HEK293T (cell line): ENCODE results near the gene GRIN3B.

Source experiments
- CTCF ChIA-PET: fragments of 350-600 bp; formaldehyde crosslinking; extraction: SDS; loops from one replicate; lab custom pipeline; 2021; ENCODE audit warnings: antibody characterized with exemption, inconsistent platforms; lab: Yijun Ruan, JAX
- POLR2A ChIA-PET: fragments of 350-600 bp; formaldehyde crosslinking; extraction: SDS; loops from one replicate; lab custom pipeline; 2020; ENCODE audit warnings: antibody characterized with exemption, inconsistent platforms; lab: Yijun Ruan, JAX
- DNase-seq: peaks from one replicate; pipeline ENCODE4 v3.0.0; 2012; ENCODE audit warnings: mixed read lengths; ENCODE audit errors: extremely low spot score
- ARNT ChIP-seq: fragments of 450-650 bp; IDR thresholded peaks from 2 replicates; pipeline ENCODE4 v1.6.1; 2017; ENCODE audit warnings: mild to moderate bottlenecking
- BHLHE40 ChIP-seq: fragments of 450-650 bp; IDR thresholded peaks from 2 replicates; pipeline ENCODE4 v1.6.1; 2016; ENCODE audit warnings: mild to moderate bottlenecking, moderate library complexity, borderline replicate concordance
- CTBP1 ChIP-seq: fragments of 450-650 bp; IDR thresholded peaks from 2 replicates; pipeline ENCODE4 v1.6.1; 2016; ENCODE audit warnings: borderline replicate concordance
- ELF4 ChIP-seq: fragments of 450-650 bp; IDR thresholded peaks from 2 replicates; pipeline ENCODE4 v1.6.1; 2017; ENCODE audit warnings: antibody characterized with exemption
- FOXA1 ChIP-seq: fragments of 450-650 bp; IDR thresholded peaks from 2 replicates; pipeline ENCODE4 v1.6.1; 2016; ENCODE audit warnings: mild to moderate bottlenecking
- FOXK2 ChIP-seq: fragments of 450-650 bp; IDR thresholded peaks from 2 replicates; pipeline ENCODE4 v1.6.1; 2016; ENCODE audit warnings: mild to moderate bottlenecking
- FOXM1 ChIP-seq: fragments of 450-650 bp; IDR thresholded peaks from 2 replicates; pipeline ENCODE4 v1.6.1; 2017; ENCODE audit warnings: mild to moderate bottlenecking, borderline replicate concordance
- HDGF ChIP-seq: fragments of 450-650 bp; IDR thresholded peaks from 2 replicates; pipeline ENCODE4 v1.6.1; 2017; ENCODE audit warnings: antibody characterized with exemption, borderline replicate concordance
- L3MBTL2 ChIP-seq: fragments of 450-650 bp; conservative IDR thresholded peaks from 2 replicates; pipeline ENCODE4 v1.6.1; 2016; ENCODE audit warnings: mild to moderate bottlenecking
- LEF1 ChIP-seq: fragments of 450-650 bp; IDR thresholded peaks from 2 replicates; pipeline ENCODE4 v1.6.1; 2017; ENCODE audit warnings: mild to moderate bottlenecking, borderline replicate concordance
- NFRKB ChIP-seq: fragments of 450-650 bp; IDR thresholded peaks from 2 replicates; pipeline ENCODE4 v1.6.1; 2016; ENCODE audit warnings: mild to moderate bottlenecking, moderate library complexity
- SP1 ChIP-seq: fragments of 450-650 bp; IDR thresholded peaks from 2 replicates; pipeline ENCODE4 v1.6.1; 2017
- SUZ12 ChIP-seq: fragments of 450-650 bp; IDR thresholded peaks from 2 replicates; pipeline ENCODE4 v1.6.1; 2016; ENCODE audit warnings: mild to moderate bottlenecking
- TARDBP ChIP-seq: fragments of 450-650 bp; IDR thresholded peaks from 2 replicates; pipeline ENCODE4 v1.6.1; 2016
- ZNF384 ChIP-seq: fragments of 450-650 bp; IDR thresholded peaks from 2 replicates; pipeline ENCODE4 v1.6.1; 2016
- TF ChIP-seq, protein P1 (sequence below): fragments of 450-650 bp; IDR thresholded peaks from 2 replicates; pipeline ENCODE4 v1.6.1; 2016

Gene GRIN3B

DNA sequence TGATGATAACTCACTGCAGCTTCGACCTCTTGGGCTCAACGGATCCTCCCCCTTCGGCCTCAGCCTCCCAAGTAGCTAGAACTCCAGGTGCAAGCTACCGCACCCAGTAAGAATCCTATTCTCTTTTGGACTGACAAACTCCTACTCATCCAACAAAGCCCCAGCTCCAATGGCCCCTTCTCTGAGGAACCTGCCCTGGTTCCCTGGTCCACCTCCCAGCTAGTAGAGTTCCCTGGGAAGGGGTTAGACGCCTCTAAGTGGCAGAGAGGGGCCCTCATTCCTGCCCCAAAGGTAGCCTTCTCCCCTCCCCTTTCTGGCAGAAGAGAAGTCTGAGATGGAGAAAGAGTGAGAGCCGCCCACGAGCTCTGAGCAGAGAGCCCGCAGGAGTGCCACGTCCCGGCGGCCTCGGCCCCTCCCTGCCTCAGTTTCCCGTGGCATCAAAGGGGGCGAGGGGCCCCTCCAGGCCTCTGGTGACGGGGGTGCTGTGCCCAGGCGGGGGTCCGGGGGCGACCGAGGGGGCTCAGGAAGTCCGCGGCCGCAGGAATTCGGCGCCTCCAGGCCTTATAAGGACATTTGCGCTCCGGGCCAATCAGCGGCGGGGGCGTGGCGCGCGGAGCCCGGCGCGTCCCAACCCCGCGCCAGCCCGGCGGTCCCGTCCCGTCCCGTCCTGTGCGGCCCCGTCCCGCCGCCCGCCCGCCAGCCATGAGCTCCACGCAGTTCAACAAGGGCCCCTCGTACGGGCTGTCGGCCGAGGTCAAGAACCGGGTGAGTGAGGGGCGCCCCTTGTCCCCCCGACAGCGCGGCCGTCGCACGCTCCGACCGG lies 26.0 kb downstream of the GRIN3B start, which contains the start of gene CNN2:
Gene CNN2, plus strand, starts transcription at position 649 of the 823 bp plus-strand sequence. Its CDS starts 54 bp downstream, at position 703.
- ChIA-PET CTCF (interaction anchor here (0.8 kb wide), 1 partner anchor 26 kb away, joined by 5 read pairs; the partner anchor contains the start of gene GRIN3B), POLR2A (interaction anchor here (0.7 to 3.7 kb wide), 9 partner anchors 10 to 243 kb away, joined by 3 to 29 read pairs (median 3); partner anchors contain the start of genes ABCA7, CIRBP and WDR18)
- DNase-seq, result peak; percentile 75
- TF ChIP-seq HDGF, result no peak
- no peak for TF ChIP-seq SUZ12
- no peak for TF ChIP-seq FOXK2
- TF ChIP-seq SP1, result no peak
- 0 out of 2 replicates have a peak, but pooled peaks have one; percentile 40 for TF ChIP-seq L3MBTL2
- TF ChIP-seq, protein P1, sequence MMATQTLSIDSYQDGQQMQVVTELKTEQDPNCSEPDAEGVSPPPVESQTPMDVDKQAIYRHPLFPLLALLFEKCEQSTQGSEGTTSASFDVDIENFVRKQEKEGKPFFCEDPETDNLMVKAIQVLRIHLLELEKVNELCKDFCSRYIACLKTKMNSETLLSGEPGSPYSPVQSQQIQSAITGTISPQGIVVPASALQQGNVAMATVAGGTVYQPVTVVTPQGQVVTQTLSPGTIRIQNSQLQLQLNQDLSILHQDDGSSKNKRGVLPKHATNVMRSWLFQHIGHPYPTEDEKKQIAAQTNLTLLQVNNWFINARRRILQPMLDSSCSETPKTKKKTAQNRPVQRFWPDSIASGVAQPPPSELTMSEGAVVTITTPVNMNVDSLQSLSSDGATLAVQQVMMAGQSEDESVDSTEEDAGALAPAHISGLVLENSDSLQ, result no peak
- 0 out of 2 replicates have a peak, but pooled peaks have one; percentile 47 for TF ChIP-seq LEF1

- ChIA-PET CTCF (no interaction called here), POLR2A (interaction anchor here (0.7 to 3.7 kb wide), 7 partner anchors 11 to 242 kb away, joined by 3 to 29 read pairs (median 3); partner anchors contain the start of genes ABCA7, CIRBP and WDR18)
- DNase-seq, result no peak
- TF ChIP-seq FOXK2 (no peak), FOXA1 (no peak), LEF1 (no peak), FOXM1 (no peak), ZNF384 (no peak), SP1 (no peak), ELF4 (no peak), CTBP1 (no peak), HDGF (no peak), NFRKB (no peak), L3MBTL2 (no peak), BHLHE40 (no peak), ARNT (no peak), TARDBP (no peak), SUZ12 (no peak)
- TF ChIP-seq, protein P1, result no peak
Measured at GRCh38 chr19:1026783-1027649, 26.8 kb downstream of the GRIN3B start.

- TF ChIP-seq ARNT (no peak), FOXA1 (no peak), FOXM1 (no peak), L3MBTL2 (no peak), SP1 (no peak), ZNF384 (no peak), ELF4 (no peak), LEF1 (no peak), NFRKB (no peak), CTBP1 (no peak), SUZ12 (no peak), FOXK2 (no peak), TARDBP (no peak), BHLHE40 (no peak)
- POLR2A ChIA-PET, result interaction anchor here (1.1 to 3.7 kb wide), 2 partner anchors 12 to 23 kb away, joined by 3 to 29 read pairs; partner anchors contain the start of gene ABCA7
- CTCF ChIA-PET, result no interaction called here
- DNase-seq, result no peak
Measured at GRCh38 chr19:1027650-1028061, 27.4 kb downstream of the GRIN3B start.

- no peak for TF ChIP-seq HDGF
- TF ChIP-seq ZNF384, result no peak
- TF ChIP-seq BHLHE40, result no peak
- no peak for TF ChIP-seq NFRKB
- TF ChIP-seq ELF4, result no peak
- TF ChIP-seq L3MBTL2, result no peak
- TF ChIP-seq TARDBP, result no peak
- no peak for TF ChIP-seq ARNT
- TF ChIP-seq CTBP1, result no peak
- TF ChIP-seq FOXA1, result no peak
- no peak for TF ChIP-seq LEF1
- TF ChIP-seq FOXK2, result no peak
- TF ChIP-seq FOXM1, result no peak
- TF ChIP-seq SP1, result no peak
- no peak for TF ChIP-seq SUZ12
- TF ChIP-seq, protein P1, result no peak
- no peak for DNase-seq
- ChIA-PET POLR2A (interaction anchor here (0.7 to 3.7 kb wide), 3 partner anchors 10 to 17 kb away, joined by 3 to 29 read pairs (median 3); partner anchors contain the start of gene ABCA7), CTCF (no interaction called here)
Measured at GRCh38 chr19:1028062-1028926, 28.1 kb downstream of the GRIN3B start.
